Neural cell (in vitro differentiated cells): Measurements from ENCODE around the gene CD2AP. TPM values are rescaled to one million over a fixed set of nuclear protein-coding genes. Genes with fewer than 3 reads are reported as not detected.

ENCODE experiments used
- H2AFZ ChIP-seq: fragments of 200-600, 300-800 bp; sonication (generic), shearing (Covaris generic); 2 replicates; pipeline ENCODE4 v1.6.0; 2014; ENCODE audit warnings: low read depth, mild to moderate bottlenecking, antibody characterized with exemption, low read length, moderate library complexity
- H3F3A ChIP-seq: fragments of 200-600 bp; shearing (Covaris generic); 2 replicates; pipeline ENCODE4 v1.6.1; 2016; ENCODE audit warnings: mild to moderate bottlenecking, moderate library complexity, mixed read lengths, antibody characterized with exemption, low read length; ENCODE audit not compliant: insufficient read depth, poor library complexity, severe bottlenecking
- H3K27ac ChIP-seq: fragments of 200-600, 300-800 bp; sonication (generic), shearing (Covaris generic); 2 replicates; pipeline ENCODE4 v1.5.1; 2014; ENCODE audit warnings: mild to moderate bottlenecking, low read length, moderate library complexity
- H3K27me3 ChIP-seq: fragments of 300-800, 200-600 bp; sonication (generic), shearing (Covaris generic); 2 replicates; pipeline ENCODE4 v1.6.0; 2014; ENCODE audit warnings: mild to moderate bottlenecking, low read depth, low read length, moderate library complexity; ENCODE audit not compliant: insufficient read depth
- H3K36me3 ChIP-seq: fragments of 300-800, 200-600 bp; sonication (generic), shearing (Covaris generic); 2 replicates; pipeline ENCODE4 v1.5.1; 2014; ENCODE audit warnings: mild to moderate bottlenecking, antibody characterized with exemption, low read length, moderate library complexity; ENCODE audit not compliant: insufficient read depth
- H3K4me2 ChIP-seq: fragments of 300-800, 200-600 bp; sonication (generic), shearing (Covaris generic); 2 replicates; pipeline ENCODE4 v1.6.0; 2014; ENCODE audit warnings: mild to moderate bottlenecking, low read length
- H3K4me3 ChIP-seq: fragments of 300-800, 200-600 bp; sonication (generic), shearing (Covaris generic); 2 replicates; pipeline ENCODE4 v1.5.1; 2014; ENCODE audit warnings: mild to moderate bottlenecking, low read length, moderate library complexity
- H3K79me2 ChIP-seq: fragments of 200-600 bp; shearing (Covaris generic); replicated peaks from 2 replicates; pipeline ENCODE4 v1.6.0; 2014; ENCODE audit warnings: mild to moderate bottlenecking, low read length, moderate library complexity; ENCODE audit not compliant: insufficient read depth
- H3K9ac ChIP-seq: fragments of 300-800, 200-600 bp; sonication (generic), shearing (Covaris generic); 2 replicates; pipeline ENCODE4 v1.6.1; 2016; ENCODE audit warnings: mild to moderate bottlenecking, low read length, mixed read lengths
- H3K9me2 ChIP-seq: fragments of 200-600 bp; shearing (Covaris generic); 2 replicates; pipeline ENCODE4 v1.6.1; 2016; ENCODE audit warnings: mild to moderate bottlenecking, low read length, mixed read lengths; ENCODE audit not compliant: insufficient read depth
- H3K9me3 ChIP-seq: fragments of 200-600, 300-800 bp; sonication (generic), shearing (Covaris generic); 2 replicates; pipeline ENCODE4 v1.6.1; 2016; ENCODE audit warnings: mild to moderate bottlenecking, mixed run types, low read length, moderate library complexity, mixed read lengths
- H4K20me1 ChIP-seq: fragments of 200-600 bp; shearing (Covaris generic); 2 replicates; pipeline ENCODE4 v1.6.1; 2016; ENCODE audit warnings: mild to moderate bottlenecking, mixed run types; ENCODE audit not compliant: insufficient read depth
- EP300 ChIP-seq: fragments of 450-650 bp; conservative IDR thresholded peaks from 2 replicates; pipeline ENCODE4 v1.6.1; 2014; ENCODE audit warnings: antibody characterized with exemption, mild to moderate bottlenecking, moderate library complexity; ENCODE audit not compliant: poor library complexity, severe bottlenecking
- EZH2 ChIP-seq: fragments of 200-600, 300-800 bp; shearing (Covaris generic), sonication (generic); IDR thresholded peaks from 2 replicates; pipeline ENCODE4 v1.6.1; 2014; ENCODE audit warnings: antibody characterized with exemption, low read length, borderline replicate concordance, mild to moderate bottlenecking; ENCODE audit not compliant: insufficient read depth, poor library complexity, severe bottlenecking
- MXI1 ChIP-seq: fragments of 450-650 bp; conservative IDR thresholded peaks from 2 replicates; pipeline ENCODE4 v1.6.1; 2014; ENCODE audit warnings: antibody characterized with exemption, mild to moderate bottlenecking; ENCODE audit not compliant: poor library complexity, severe bottlenecking
- POLR2AphosphoS5 ChIP-seq: IDR thresholded peaks from 2 replicates; pipeline ENCODE4 v1.6.1; 2012
- RAD21 ChIP-seq: fragments of 450-650 bp; conservative IDR thresholded peaks from 2 replicates; pipeline ENCODE4 v1.6.1; 2014; ENCODE audit warnings: antibody characterized with exemption, mild to moderate bottlenecking, moderate library complexity
- SMC3 ChIP-seq: fragments of 450-650 bp; conservative IDR thresholded peaks from 2 replicates; pipeline ENCODE4 v1.6.1; 2014; ENCODE audit warnings: antibody characterized with exemption, mild to moderate bottlenecking, moderate library complexity; ENCODE audit not compliant: poor library complexity
- TAF1 ChIP-seq: IDR thresholded peaks from 2 replicates; pipeline ENCODE4 v1.6.1; 2012; ENCODE audit warnings: low read depth
- polyA plus RNA-seq: library from polyadenylated mRNA; depleted of rRNA; stranded (reverse); fragments of >200 nt; gene quantifications from 2 replicates; pipeline ENCODE4 v1.2.3, GENCODE V29; 2014
- TF ChIP-seq, protein P1 (sequence below): IDR thresholded peaks from 2 replicates; pipeline ENCODE4 v1.6.1; 2012; ENCODE audit warnings: borderline replicate concordance
- TF ChIP-seq, protein P2 (sequence below): fragments of 450-650 bp; IDR thresholded peaks from 2 replicates; pipeline ENCODE4 v1.5.1; 2014; ENCODE audit warnings: antibody characterized with exemption, mild to moderate bottlenecking, moderate library complexity; ENCODE audit not compliant: poor library complexity, severe bottlenecking

CD2AP gene
- polyA plus RNA-seq, 1 donor from 2014 or later = 16.8 TPM

DNA sequence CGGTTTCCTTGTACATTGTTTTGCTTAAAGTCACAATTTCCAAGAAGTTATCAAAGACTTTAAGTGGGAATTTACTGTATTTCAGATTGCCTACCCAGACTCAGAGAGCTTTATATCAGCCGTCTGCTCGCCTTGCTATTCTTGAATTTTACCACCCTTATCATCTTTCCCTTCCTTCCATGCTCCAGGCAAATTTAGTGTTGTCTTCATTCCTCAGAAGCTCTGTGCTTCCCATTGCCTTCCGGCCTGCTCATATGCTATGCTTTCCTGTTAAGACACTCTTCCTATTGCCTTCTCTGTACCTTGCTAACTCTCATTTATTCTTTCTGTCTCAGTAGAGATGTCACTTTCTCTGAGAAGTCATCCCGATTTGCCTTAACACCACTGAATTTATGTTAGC, 52.1 kb downstream of the CD2AP start:
- no peaks in the 10 kb centered on the region for H4K20me1 ChIP-seq
- peaks cover 4% of the 10 kb centered on the region for H3K79me2 ChIP-seq
- TF ChIP-seq SMC3 = no peak
- no peak for TF ChIP-seq POLR2AphosphoS5
- TF ChIP-seq, protein P1, sequence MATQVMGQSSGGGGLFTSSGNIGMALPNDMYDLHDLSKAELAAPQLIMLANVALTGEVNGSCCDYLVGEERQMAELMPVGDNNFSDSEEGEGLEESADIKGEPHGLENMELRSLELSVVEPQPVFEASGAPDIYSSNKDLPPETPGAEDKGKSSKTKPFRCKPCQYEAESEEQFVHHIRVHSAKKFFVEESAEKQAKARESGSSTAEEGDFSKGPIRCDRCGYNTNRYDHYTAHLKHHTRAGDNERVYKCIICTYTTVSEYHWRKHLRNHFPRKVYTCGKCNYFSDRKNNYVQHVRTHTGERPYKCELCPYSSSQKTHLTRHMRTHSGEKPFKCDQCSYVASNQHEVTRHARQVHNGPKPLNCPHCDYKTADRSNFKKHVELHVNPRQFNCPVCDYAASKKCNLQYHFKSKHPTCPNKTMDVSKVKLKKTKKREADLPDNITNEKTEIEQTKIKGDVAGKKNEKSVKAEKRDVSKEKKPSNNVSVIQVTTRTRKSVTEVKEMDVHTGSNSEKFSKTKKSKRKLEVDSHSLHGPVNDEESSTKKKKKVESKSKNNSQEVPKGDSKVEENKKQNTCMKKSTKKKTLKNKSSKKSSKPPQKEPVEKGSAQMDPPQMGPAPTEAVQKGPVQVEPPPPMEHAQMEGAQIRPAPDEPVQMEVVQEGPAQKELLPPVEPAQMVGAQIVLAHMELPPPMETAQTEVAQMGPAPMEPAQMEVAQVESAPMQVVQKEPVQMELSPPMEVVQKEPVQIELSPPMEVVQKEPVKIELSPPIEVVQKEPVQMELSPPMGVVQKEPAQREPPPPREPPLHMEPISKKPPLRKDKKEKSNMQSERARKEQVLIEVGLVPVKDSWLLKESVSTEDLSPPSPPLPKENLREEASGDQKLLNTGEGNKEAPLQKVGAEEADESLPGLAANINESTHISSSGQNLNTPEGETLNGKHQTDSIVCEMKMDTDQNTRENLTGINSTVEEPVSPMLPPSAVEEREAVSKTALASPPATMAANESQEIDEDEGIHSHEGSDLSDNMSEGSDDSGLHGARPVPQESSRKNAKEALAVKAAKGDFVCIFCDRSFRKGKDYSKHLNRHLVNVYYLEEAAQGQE = no peak
- no peak for TF ChIP-seq TAF1
- TF ChIP-seq EZH2 = no peak
- TF ChIP-seq RAD21 = no peak
- TF ChIP-seq MXI1 = no peak
- no peak for TF ChIP-seq EP300
- TF ChIP-seq, protein P2, sequence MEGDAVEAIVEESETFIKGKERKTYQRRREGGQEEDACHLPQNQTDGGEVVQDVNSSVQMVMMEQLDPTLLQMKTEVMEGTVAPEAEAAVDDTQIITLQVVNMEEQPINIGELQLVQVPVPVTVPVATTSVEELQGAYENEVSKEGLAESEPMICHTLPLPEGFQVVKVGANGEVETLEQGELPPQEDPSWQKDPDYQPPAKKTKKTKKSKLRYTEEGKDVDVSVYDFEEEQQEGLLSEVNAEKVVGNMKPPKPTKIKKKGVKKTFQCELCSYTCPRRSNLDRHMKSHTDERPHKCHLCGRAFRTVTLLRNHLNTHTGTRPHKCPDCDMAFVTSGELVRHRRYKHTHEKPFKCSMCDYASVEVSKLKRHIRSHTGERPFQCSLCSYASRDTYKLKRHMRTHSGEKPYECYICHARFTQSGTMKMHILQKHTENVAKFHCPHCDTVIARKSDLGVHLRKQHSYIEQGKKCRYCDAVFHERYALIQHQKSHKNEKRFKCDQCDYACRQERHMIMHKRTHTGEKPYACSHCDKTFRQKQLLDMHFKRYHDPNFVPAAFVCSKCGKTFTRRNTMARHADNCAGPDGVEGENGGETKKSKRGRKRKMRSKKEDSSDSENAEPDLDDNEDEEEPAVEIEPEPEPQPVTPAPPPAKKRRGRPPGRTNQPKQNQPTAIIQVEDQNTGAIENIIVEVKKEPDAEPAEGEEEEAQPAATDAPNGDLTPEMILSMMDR = no peak
- H3F3A ChIP-seq = no peaks in the 10 kb centered on the region
- H3K9me3 ChIP-seq = no peaks in the 10 kb centered on the region
- no peak overlapping the region for H3K9ac ChIP-seq
- no peak overlapping the region for H3K4me2 ChIP-seq
- no peaks in the 10 kb centered on the region for H3K36me3 ChIP-seq
- H3K9me2 ChIP-seq = no peaks in the 10 kb centered on the region
- no peak overlapping the region for H2AFZ ChIP-seq
- no peaks in the 10 kb centered on the region for H3K27me3 ChIP-seq
- H3K27ac ChIP-seq = no peak overlapping the region
- no peak overlapping the region for H3K4me3 ChIP-seq

DNA sequence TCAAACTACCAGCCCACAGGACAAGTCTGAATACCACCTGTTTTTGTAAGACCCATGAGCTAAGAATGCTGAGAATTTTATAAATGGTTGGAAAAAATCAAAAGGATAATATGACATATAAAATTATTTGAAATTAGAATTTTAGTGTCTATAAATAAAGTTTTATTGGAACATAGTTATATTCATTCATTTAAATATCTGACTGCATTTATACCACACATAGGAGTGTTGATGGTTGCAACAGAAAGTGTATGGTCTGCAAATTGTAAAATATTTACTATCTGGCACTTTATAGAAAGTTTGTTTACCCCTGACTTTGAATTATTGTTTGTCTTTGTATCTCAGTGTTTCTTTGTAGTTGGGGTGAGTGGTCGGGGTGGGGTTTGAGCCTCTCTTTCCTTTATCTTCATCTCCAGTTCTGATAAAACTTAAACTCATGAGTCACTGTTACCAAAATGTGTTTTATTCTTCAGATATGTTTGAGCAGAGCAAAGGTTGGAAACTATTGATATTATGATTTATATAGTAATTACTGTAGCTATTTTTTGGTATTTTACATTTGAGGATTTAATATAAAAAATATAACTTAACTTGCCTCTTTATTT, 55.5 kb downstream of the CD2AP start:
- Histone ChIP-seq H3F3A (no peaks in the 10 kb centered on the region), H3K27ac (no peak overlapping the region), H3K4me3 (no peak overlapping the region), H3K4me2 (no peak overlapping the region), H3K9ac (no peak overlapping the region), H3K27me3 (no peaks in the 10 kb centered on the region), H4K20me1 (no peaks in the 10 kb centered on the region), H3K79me2 (peaks cover 4% of the 10 kb centered on the region), H2AFZ (no peak overlapping the region), H3K9me3 (no peaks in the 10 kb centered on the region), H3K9me2 (no peaks in the 10 kb centered on the region), H3K36me3 (no peaks in the 10 kb centered on the region)
- TF ChIP-seq MXI1 = no peak
- no peak for TF ChIP-seq EP300
- TF ChIP-seq EZH2 = no peak
- TF ChIP-seq, protein P2 = no peak
- TF ChIP-seq POLR2AphosphoS5 = no peak
- TF ChIP-seq, protein P1 = no peak
- no peak for TF ChIP-seq RAD21
- no peak for TF ChIP-seq TAF1
